GM21360 (cell line): ENCODE measurements around the gene XAGE1A.
"Not testable (repeated sequence)": the region's sequence is repeated elsewhere in the genome, so short reads cannot be mapped to it uniquely, and the experiment has no call there.

Experiments used
- ATAC-seq: cut with Tn5 transposase; IDR thresholded peaks from one replicate; pipeline ENCODE4 v1.9.1; 2021; ENCODE audit warnings: mild to moderate bottlenecking, moderate library complexity; ENCODE audit not compliant: unreplicated experiment

Gene XAGE1A, protein sequence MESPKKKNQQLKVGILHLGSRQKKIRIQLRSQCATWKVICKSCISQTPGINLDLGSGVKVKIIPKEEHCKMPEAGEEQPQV

GRCh38 chrX:52495545-52496418 lies at the start of gene XAGE1A:
XAGE1A (plus strand) TSS chrX:52495808; CDS start chrX:52497362, 1,554 bp downstream.
- ATAC-seq, result not testable (repeated sequence)

- not testable (repeated sequence) for ATAC-seq
Observed at GRCh38 chrX:52452031-52452430, 43.6 kb upstream of the XAGE1A start.

DNA sequence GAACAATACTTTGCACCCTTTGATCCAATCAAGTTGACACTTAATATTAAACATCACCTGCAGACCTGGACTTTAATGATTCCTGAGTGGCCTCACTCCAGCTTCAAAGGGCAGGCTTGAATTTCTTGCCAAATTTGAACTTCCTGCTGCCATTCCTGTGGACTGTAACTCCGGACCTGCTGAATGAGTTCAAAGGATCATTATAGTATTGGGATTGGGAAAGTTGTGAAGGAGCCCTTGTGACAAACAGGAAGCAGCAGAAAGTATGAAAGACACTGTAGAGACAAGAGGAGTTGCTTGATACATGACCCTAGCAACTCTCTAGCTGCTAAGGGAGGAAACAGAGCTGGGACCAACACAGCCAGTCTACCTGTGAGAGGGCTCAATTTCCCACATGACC lies 24.3 kb upstream of the XAGE1A start:
- ATAC-seq, result not testable (repeated sequence)

- ATAC-seq, result not testable (repeated sequence)
Observed at GRCh38 chrX:52496419-52496772, 788 bp downstream of the XAGE1A start.

GRCh38 chrX:52501362-52501761 lies 5.8 kb downstream of the XAGE1A start:
- ATAC-seq, result not testable (repeated sequence)

DNA sequence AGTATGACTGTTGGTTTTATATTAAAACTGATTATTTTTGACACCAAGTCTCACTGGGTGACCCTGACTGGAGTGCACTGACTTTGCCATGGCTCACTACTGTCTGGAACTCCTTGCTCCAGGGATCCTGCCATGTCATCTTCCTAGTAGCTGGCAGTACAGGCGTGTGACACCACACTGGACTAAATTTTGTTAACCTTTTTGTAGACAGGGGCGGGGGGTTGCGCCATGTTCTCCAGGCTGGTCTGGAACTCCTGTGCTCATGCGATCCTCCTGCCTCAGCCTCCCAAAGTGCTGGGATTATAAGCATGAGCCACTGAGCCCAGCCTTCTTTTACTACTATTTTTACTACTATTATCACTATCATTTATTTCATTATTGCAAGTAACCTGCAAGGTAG lies 8.9 kb downstream of the XAGE1A start:
- no peak for ATAC-seq

GRCh38 chrX:52507331-52507730 lies 11.7 kb downstream of the XAGE1A start:
- no peak for ATAC-seq

GRCh38 chrX:52509916-52510315 lies 14.3 kb downstream of the XAGE1A start:
- no peak for ATAC-seq

DNA sequence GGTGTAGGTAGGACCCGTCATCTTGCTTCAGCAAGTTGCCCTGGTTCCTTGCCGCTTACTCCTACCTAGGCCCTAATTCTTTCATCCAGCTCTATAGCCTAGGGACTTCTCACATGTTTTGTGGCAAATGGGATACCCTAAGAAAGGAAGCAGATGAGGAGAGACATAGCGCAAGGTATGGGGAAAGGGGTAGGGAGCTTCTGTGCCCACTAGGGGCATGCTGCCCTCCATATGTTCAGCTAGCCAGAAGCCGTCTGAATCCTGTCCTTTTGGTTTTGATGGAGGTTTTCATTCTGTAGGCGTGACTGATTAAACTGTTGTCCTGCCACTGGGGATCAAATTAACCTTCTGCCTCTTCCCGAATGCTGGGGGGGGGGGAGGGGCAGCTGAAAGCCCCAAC lies 15.5 kb downstream of the XAGE1A start:
- not testable (repeated sequence) for ATAC-seq

- not testable (repeated sequence) for ATAC-seq
Observed at GRCh38 chrX:52516110-52516986, 20.7 kb downstream of the XAGE1A start.

- not testable (repeated sequence) for ATAC-seq
Observed at GRCh38 chrX:52516987-52517325, 21.3 kb downstream of the XAGE1A start, which contains the start of gene XAGE1B. XAGE1B (minus strand) TSS chrX:52517063; CDS start chrX:52515527, 1,536 bp downstream.

- ATAC-seq, result not testable (repeated sequence)
Observed at GRCh38 chrX:52541051-52541450, 45.4 kb downstream of the XAGE1A start.

DNA sequence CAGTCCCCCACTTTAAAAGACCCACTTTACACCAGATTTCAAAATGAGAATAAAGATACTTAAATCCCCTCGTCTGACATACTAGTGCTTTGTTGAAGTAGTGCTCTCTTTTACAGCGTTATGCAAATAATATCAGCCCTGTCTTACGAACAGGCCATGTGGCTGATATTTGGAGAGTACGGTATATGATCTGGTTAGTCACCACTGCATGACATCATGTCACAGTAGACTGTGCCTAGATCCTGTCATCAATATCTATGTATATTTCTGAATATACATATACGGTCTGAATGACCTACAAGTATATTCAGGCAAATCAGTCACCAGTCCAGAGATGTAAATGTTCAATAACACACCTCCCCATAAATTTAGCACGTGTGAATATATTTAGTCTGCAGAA lies 46.7 kb downstream of the XAGE1A start:
- no peak for ATAC-seq

DNA sequence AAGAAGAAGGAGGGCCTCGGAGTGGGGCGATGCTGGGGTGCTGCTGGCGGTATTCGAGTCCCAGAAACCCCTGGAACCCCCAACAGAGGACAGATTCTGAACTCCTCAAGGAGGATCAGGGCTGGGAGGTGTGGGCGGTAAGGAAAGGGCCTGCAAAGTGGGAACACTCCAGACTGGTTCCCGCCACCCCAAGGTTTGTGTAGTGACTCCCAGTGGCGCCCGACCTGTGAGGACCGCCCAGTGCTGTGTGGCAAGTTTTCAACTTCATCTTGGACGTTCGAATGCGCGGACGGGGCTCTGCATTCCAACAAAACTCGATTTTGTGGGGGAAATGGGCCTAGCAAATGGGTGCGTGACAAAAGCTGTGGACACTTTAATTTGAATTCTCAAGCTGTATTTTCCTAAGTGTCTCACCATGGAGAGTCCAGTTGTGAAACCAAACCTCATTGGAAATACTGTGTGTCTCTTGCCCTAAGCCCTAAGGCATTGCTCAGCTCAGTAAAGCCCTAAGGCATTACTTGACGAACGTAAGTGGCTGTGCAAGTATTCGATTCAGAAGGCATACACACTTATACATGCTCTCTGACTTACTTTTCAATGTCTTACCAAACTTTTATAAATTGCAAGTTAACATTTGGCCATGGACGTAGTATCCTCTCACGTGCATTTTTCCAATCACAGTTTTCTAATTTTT lies 48.7 kb downstream of the XAGE1A start:
- no peak for ATAC-seq

- not testable (repeated sequence) for ATAC-seq
Observed at GRCh38 chrX:52548769-52549168, 53.2 kb downstream of the XAGE1A start.
